ENCODE measurements around the gene CT45A1.
"Not testable (repeated sequence)": the region's sequence is repeated elsewhere in the genome, so short reads cannot be mapped to it uniquely, and the experiment has no call there.

The CT45A1 gene

GRCh38 chrX:135713183-135713689 lies at the start of gene CT45A1:
Gene CT45A1 (plus strand): TSS chrX:135713639. CDS start chrX:135718941, 5,302 bp downstream.
- peak; percentile 8 to 30 for DNase-seq (ENCODE audit: low read depth in 2 of 2)

GRCh38 chrX:135672979-135673378 lies 40.5 kb upstream of the CT45A1 start:
- not testable (repeated sequence) for DNase-seq (ENCODE audit: low read depth in 2 of 2)

GRCh38 chrX:135688137-135688536 lies 25.3 kb upstream of the CT45A1 start:
- peak; percentile 3 to 10 for DNase-seq (ENCODE audit: low read depth in 2 of 2)

GRCh38 chrX:135695471-135695870 lies 18.0 kb upstream of the CT45A1 start:
- DNase-seq (ENCODE audit: low read depth in 2 of 2), result no peak

- no peak for DNase-seq (ENCODE audit: low read depth in 2 of 2)
Observed at GRCh38 chrX:135697601-135698000, 15.8 kb upstream of the CT45A1 start.

GRCh38 chrX:135698924-135699323 lies 14.5 kb upstream of the CT45A1 start:
- DNase-seq (ENCODE audit: low read depth in 2 of 2), result no peak

GRCh38 chrX:135707880-135708279 lies 5.6 kb upstream of the CT45A1 start:
- DNase-seq (ENCODE audit: low read depth in 2 of 2), result peak; percentile 6 to 38

- DNase-seq (ENCODE audit: low read depth in 2 of 2), result no peak
Observed at GRCh38 chrX:135713795-135714194, 356 bp downstream of the CT45A1 start.

- DNase-seq (ENCODE audit: low read depth in 2 of 2), result not testable (repeated sequence)
Observed at GRCh38 chrX:135734666-135735065, 21.2 kb downstream of the CT45A1 start.

GRCh38 chrX:135737366-135738071 lies 24.1 kb downstream of the CT45A1 start:
- no peak for DNase-seq (ENCODE audit: low read depth in 2 of 2)

GRCh38 chrX:135740681-135741149 lies 27.3 kb downstream of the CT45A1 start:
- peak; percentile 24 to 58 for DNase-seq (ENCODE audit: low read depth in 2 of 2)

GRCh38 chrX:135741192-135741715 lies 27.8 kb downstream of the CT45A1 start:
- no peak for DNase-seq (ENCODE audit: low read depth in 2 of 2)

- DNase-seq (ENCODE audit: low read depth in 2 of 2), result not testable (repeated sequence)
Observed at GRCh38 chrX:135744739-135745138, 31.3 kb downstream of the CT45A1 start.

GRCh38 chrX:135768091-135768490 lies 54.7 kb downstream of the CT45A1 start, which contains the start of gene CT45A3:
Gene CT45A3 (minus strand): TSS chrX:135768191. CDS start chrX:135764444, 3,747 bp downstream.
- DNase-seq (ENCODE audit: low read depth in 2 of 2), result not testable (repeated sequence)
